Measurements from ENCODE around the gene CCDC178.

CCDC178 gene

DNA sequence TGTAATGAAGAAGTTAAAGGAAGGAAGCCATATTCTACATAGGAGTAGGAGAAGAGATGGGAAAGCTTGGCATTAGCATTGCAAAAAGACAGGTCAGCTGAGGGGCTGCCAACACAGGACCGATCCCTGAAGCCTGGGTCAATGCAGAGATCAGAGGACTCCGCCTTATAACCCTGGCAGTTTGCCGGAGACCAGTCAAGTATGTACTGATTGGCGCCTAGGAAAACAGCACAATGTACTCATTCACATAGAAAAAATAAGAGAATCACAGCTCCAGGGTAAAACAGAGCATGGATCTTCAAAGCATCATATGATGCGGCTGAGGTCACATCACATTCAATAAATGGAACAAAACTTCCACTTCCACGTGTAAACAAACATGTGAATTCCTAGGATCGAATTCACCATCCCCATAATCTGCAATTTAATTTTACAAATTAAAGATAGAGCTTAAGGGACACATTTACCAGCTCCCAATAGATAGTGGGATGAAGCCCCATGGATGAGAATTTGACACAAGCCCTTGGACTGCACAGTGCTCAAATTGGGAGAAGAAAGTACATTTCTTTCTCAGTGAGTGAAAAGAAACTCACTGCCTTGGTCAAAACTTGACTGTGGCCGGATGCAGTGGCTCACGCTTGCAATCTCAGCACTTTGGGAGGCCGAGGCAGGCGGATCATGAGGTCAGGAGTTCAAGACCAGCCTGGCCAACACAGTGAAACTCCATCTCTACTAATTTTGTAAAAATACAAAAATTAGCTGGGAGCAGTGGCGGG is 532.7 kb downstream of the CCDC178 start:
- no peak for FAIRE-seq

GRCh38 chr18:32907311-32907585 is 533.3 kb downstream of the CCDC178 start:
- FAIRE-seq: no peak

DNA sequence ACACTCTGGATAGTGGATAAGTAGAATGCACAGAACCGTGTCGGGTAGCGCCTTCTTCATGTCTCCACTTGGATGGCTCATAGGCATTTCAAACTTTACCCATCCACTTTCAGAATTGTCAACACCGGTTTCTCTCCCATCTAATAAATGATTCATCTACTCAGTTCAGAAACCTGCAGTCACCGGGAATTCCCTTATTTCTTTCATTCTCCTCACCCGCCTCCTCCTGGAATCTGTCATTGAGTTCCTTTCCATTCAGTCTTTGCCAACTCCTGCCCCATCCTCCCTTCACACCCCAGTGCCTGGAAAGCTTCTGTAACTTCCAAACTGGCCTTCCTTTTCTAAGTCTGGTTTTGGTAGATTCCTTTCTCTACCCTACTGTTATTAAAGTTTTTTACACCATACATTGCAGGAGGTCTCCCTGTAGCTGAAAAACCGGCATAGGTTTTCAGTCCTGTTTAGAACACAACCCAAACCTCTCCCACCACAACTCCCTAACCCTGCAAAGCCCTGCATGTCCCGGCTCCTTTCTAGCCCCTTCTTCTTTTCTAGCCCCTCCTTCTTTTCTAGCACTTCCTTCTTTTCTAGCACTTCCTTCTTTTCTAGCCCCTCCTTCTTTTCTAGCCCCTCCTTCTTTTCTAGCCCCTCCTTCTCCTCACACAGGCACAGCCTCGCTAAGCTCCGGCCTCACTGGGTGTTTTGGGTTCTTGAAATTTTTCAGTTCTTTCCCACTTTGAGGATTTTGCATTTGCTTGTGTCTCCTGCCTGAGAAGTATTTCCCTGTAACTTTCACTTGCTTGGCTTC is 533.8 kb downstream of the CCDC178 start:
- no peak for FAIRE-seq

DNA sequence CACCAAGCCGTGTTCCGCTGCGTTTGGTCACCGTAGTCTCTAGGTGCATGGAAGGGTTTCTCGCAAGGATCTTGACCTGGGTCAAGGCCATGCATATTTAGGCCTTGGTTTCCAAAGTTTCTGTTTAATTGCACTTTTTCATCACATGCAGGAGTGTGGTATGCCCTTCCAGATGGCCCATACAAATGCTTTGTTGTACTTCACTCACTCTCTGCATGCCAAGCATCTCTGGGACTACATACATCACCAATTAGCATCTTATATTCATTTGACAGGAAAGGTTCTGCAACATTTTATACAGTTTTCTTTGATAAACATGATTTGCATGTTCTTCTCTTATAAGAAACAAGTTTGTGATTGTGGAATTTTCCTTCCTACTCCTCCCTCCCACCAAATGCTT is 534.9 kb downstream of the CCDC178 start:
- FAIRE-seq: no peak

DNA sequence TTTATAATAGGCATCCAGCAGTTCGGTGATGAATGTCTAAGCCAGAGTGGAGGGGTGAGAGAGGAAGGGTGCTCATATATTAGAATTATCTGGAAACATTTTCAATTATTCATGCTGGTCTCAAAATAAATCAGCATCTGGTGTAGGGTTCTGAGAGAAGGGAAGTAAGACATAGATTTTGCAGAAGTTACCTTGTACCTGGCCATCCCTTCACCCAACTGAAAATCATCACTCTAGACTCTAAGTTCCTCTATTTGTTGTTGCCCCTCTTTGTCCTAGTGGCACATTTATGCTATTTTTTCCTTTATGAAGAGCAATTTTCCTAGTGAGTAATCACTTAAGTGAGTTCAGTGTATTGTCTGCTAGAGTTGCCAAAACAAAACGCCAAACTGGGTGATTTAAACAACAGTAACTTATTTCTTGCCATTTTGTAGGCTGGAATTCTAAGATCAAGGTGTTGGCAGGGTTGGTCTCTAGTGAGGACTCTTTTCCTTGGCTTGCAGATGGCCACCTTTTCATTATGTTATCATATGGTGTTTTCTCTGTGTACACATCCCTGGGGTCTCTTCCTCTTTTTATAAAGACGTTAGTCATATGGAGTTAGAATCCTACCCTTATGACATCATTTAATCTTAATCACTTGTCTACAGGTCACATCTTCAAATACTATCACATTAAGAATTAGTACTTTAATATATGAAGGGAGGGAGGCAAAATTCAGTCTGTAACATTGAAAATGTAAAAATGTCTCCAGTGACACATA is 537.8 kb downstream of the CCDC178 start:
- no peak for FAIRE-seq

- no peak for FAIRE-seq
Observed at GRCh38 chr18:32899819-32900218, 540.7 kb downstream of the CCDC178 start.

- FAIRE-seq: no peak
Observed at GRCh38 chr18:32896776-32897547, 543.6 kb downstream of the CCDC178 start.

DNA sequence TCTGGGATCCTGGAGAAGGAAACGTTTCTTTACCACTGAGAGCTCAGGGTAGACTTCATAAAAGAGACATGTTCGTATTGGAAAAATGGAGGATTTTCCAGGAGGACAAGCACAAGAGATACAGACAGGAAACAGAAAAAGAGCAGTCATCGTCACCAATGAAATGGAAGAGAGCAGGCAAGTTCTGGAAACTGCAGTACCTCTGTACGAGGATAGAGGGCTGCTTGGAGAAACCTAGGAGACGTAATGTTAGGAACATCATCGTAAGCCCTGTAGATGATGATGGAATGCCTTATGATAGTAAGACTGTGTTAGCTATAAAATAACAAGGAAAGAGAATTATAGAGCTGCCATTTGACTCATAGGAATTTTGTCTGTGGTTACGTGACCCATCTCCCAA is 546.6 kb downstream of the CCDC178 start:
- no peak for FAIRE-seq

GRCh38 chr18:32891797-32892196 is 548.7 kb downstream of the CCDC178 start:
- FAIRE-seq: no peak

DNA sequence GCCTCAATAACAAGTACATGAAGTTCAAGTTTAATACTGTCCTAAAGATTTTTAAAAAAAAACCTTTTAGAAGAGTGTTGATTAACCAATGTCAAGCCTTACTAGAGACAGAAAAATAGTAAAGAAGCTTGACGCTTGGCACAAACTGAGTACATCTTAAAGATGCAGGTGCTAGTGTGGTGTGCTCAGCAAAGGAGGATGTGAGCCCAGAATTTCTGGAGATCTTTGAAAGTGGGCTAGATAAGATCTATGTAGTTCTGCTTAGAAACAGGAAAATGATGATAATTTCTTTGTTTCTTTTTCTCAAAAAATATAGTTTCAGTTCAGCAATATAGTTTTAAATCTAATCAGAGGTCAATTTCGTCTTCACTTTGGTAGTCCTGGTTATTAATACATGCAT is 549.4 kb downstream of the CCDC178 start:
- no peak for FAIRE-seq

DNA sequence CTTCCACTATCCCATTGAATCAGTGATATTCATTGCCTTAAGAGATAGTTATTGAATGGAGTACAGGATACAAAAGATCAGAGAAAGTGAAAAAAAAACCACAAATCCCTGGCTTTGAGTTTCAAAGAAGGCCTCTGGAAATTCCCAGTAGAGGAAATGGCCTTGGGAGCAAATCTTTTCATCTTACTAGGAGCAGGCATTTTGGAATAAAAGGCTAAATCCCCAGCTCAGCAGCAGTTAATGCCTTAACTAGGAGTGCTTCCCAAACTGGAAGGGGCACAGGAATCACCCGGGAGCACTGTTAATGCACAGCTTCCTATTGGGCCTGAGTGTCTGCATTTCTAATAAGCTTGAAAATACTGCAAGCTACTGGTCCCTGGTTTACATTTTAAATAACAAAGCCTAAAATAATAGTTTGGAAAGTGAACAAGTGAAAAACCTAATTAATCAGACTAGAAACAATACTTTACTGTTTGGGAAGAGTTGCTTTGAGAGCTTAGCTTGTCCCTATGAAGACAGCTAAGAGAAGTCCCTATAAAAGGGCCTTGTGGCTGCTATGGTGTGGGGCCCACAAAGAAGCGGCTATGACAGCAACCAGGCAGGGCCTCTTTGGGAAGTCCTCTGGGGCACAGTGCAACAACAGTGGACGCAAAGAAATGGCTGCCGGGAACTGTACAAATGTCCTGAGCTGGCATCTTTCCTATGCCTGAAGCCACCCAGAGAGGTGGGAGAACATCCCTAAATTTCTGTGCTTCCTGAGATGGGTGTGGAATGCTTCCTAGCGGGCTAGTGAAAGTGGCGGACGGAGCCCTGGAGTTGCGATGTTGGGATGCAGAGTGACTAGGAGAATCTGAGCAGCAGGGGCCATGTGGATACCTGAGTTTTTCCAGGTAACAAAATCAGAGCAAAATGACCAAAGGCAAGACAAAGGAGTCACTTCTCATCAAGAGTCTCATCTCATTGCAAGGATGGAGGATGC is 550.6 kb downstream of the CCDC178 start:
- no peak for FAIRE-seq

DNA sequence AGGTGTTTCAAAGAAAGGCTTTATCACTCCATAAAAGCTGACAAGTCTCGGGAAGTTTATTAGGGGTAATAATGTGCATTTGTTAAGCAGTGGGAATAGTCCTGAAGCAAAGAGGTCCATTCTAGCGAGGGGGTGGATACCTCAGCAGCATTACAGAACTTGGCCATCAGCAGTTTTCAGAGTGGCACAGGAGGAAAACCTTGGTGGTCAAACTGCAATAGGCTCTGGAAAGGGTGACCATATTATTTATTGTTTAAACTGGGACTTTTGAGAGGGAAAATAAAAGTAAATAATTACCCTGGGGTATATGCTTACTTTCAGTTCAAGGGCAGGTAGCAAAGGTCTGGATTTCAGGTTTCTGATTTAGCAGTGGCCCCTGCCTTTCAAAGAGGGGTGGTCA is 552.2 kb downstream of the CCDC178 start:
- no peak for FAIRE-seq

Data from colon (tissue), 2 donors.